Endothelial cell of umbilical vein (primary cell): ENCODE data around the gene CEP89. TPM values are rescaled to one million over a fixed set of nuclear protein-coding genes. Genes with fewer than 3 reads are reported as not detected.

Experiments used
- BruUV-seq: library from RNA; stranded (reverse); fragments of 400-500 nt; replicated peaks from 2 replicates; lab custom pipeline; 2021; lab: Mats Ljungman, UMichigan
- CTCF ChIA-PET: fragments of 300-600, 350-600 bp; sonication (Branson Sonifier 250); formaldehyde crosslinking; loops from one replicate; lab custom pipeline; 2021; ENCODE audit warnings: antibody characterized with exemption, inconsistent platforms; lab: Charles Lee
- POLR2A ChIA-PET: fragments of 300-600, 350-600 bp; sonication (Branson Sonifier 250); formaldehyde crosslinking; loops from one replicate; lab custom pipeline; 2021; ENCODE audit warnings: antibody characterized with exemption, inconsistent platforms; lab: Charles Lee
- DNase-seq: peaks from one replicate; pipeline ENCODE4 v3.0.0-alpha.2; 2011; ENCODE audit warnings: low read depth, low spot score
- FAIRE-seq: peaks from 2 replicates; lab custom pipeline; 2011; peaks lifted over from hg19 to GRCh38; lab: Jason Lieb, UNC
- H2AFZ ChIP-seq: 2 replicates; pipeline ENCODE4 v1.6.0; 2012; ENCODE audit warnings: low read depth, low read length, control low read depth, inconsistent platforms
- H3K27ac ChIP-seq: 2 replicates; pipeline ENCODE4 v1.5.1; 2011; ENCODE audit warnings: low read depth, mild to moderate bottlenecking, control low read depth, low read length, moderate library complexity; ENCODE audit not compliant: insufficient read depth
- H3K27me3 ChIP-seq, 2 experiments: 2 replicates each; pipeline versions ENCODE4 v1.6.0 to v1.6.1; 2011; ENCODE audit warnings: low read length in 2 of 2, mixed read lengths in 1 of 2; ENCODE audit not compliant: control insufficient read depth in 2 of 2, insufficient read depth in 2 of 2
- H3K36me3 ChIP-seq, 2 experiments: 2 replicates in 1 of 2; 3 replicates in 1 of 2; pipeline ENCODE4 v1.5.1; 2011; ENCODE audit warnings: low read length in 2 of 2, mild to moderate bottlenecking in 1 of 2, moderate library complexity in 1 of 2; ENCODE audit not compliant: control insufficient read depth in 2 of 2, insufficient read depth in 2 of 2; ENCODE audit errors: extremely low read depth in 1 of 2
- H3K4me1 ChIP-seq: 3 replicates; pipeline ENCODE4 v1.5.1; 2011; ENCODE audit warnings: mild to moderate bottlenecking, low read length; ENCODE audit not compliant: control insufficient read depth, insufficient read depth; ENCODE audit errors: extremely low read depth
- H3K4me2 ChIP-seq: 2 replicates; pipeline ENCODE4 v1.6.1; 2011; ENCODE audit warnings: low read length, control low read depth, mixed read lengths; ENCODE audit not compliant: insufficient read depth
- H3K4me3 ChIP-seq, 3 experiments: fragments of 200-600 bp in 1 of 3; sonication (generic), shearing (Covaris generic) in 1 of 3; replicated peaks in 1 of 3; 2 replicates each; pipeline ENCODE4 v1.5.1; 2011 to 2016; ENCODE audit warnings: control low read depth in 3 of 3, low read length in 3 of 3, mild to moderate bottlenecking in 2 of 3, inconsistent platforms in 1 of 3, low read depth in 1 of 3, moderate library complexity in 1 of 3; ENCODE audit not compliant: insufficient read depth in 1 of 3
- H3K79me2 ChIP-seq: 2 replicates; pipeline ENCODE4 v1.6.0; 2012; ENCODE audit warnings: low read length, inconsistent platforms; ENCODE audit not compliant: control insufficient read depth, insufficient read depth
- H3K9ac ChIP-seq: replicated peaks from 2 replicates; pipeline ENCODE3; 2011; ENCODE audit warnings: low read length, control low read depth; ENCODE audit not compliant: insufficient read depth; ENCODE audit errors: extremely low read depth
- H3K9me1 ChIP-seq: replicated peaks from 3 replicates; pipeline ENCODE4 v1.6.0; 2011; ENCODE audit warnings: mild to moderate bottlenecking, low read length; ENCODE audit not compliant: control insufficient read depth, insufficient read depth; ENCODE audit errors: extremely low read depth
- H3K9me3 ChIP-seq: replicated peaks from 2 replicates; pipeline ENCODE4 v1.5.1; 2012; ENCODE audit warnings: low read length, inconsistent platforms; ENCODE audit not compliant: control insufficient read depth, insufficient read depth
- H4K20me1 ChIP-seq: replicated peaks from 2 replicates; pipeline ENCODE3; 2011; ENCODE audit warnings: mild to moderate bottlenecking, low read length; ENCODE audit not compliant: control insufficient read depth, insufficient read depth; ENCODE audit errors: extremely low read depth
- EZH2 ChIP-seq: IDR thresholded peaks from 2 replicates; pipeline ENCODE4 v1.6.1; 2012; ENCODE audit warnings: borderline replicate concordance, low read depth, mild to moderate bottlenecking, moderate library complexity, low read length, inconsistent platforms; ENCODE audit not compliant: severe bottlenecking
- FOS ChIP-seq: IDR thresholded peaks from 2 replicates; pipeline ENCODE4 v1.6.1; 2011; ENCODE audit warnings: mild to moderate bottlenecking, low read length, moderate library complexity, borderline replicate concordance; ENCODE audit not compliant: insufficient read depth
- GATA2 ChIP-seq: IDR thresholded peaks from 2 replicates; pipeline ENCODE4 v1.7.0; 2011; ENCODE audit warnings: low read depth, mild to moderate bottlenecking, moderate library complexity, mixed read lengths, low read length; ENCODE audit not compliant: insufficient read length, insufficient read depth
- JUN ChIP-seq: IDR thresholded peaks from 2 replicates; pipeline ENCODE4 v1.6.1; 2011; ENCODE audit warnings: borderline replicate concordance, low read depth; ENCODE audit not compliant: insufficient read length, insufficient read depth
- MYC ChIP-seq: IDR thresholded peaks from one replicate; pipeline ENCODE4 v1.6.1; 2011; ENCODE audit warnings: mild to moderate bottlenecking, low read depth, low read length
- POLR2A ChIP-seq: IDR thresholded peaks from 2 replicates; pipeline ENCODE4 v1.6.1; 2012; ENCODE audit warnings: low read depth, mild to moderate bottlenecking, control low read depth, low read length
- POLR2AphosphoS5 ChIP-seq: IDR thresholded peaks from 2 replicates; pipeline ENCODE4 v1.6.1; 2012; ENCODE audit warnings: low read depth, mild to moderate bottlenecking, control low read depth, low read length, moderate library complexity; ENCODE audit not compliant: insufficient read depth
- dilution Hi-C: fragments of 300-500 bp; cut with MboI; formaldehyde crosslinking; loops from one replicate; pipeline ENCODE4 v1.15.0; 2019; ENCODE audit warnings: low sequenced_read_pairs; ENCODE audit not compliant: extremely low pct_ligation_motif_present
- intact Hi-C: fragments of 100-400 bp; cut with micrococcal nuclease; formaldehyde crosslinking; loops from one replicate; pipeline ENCODE4 v1.10.0; 2022
- polyA plus RNA-seq, 4 experiments: library from polyadenylated mRNA; depleted of rRNA in 3 of 4; stranded (reverse) in 3 of 4; unstranded in 1 of 4; fragments of >200 nt; gene quantifications; 2 replicates each; pipeline versions ENCODE4 v1.2.1 to v1.2.3, GENCODE V29; 2011 to 2012; ENCODE audit warnings: missing spikeins in 1 of 4
- total RNA-seq: library from RNA; stranded (reverse); gene quantifications from 2 replicates; pipeline ENCODE4 v1.2.3, GENCODE V29; 2021
- TF ChIP-seq, protein P1 (sequence below), 2 donors: IDR thresholded peaks; 1 replicate in 1 of 2; 2 replicates in 1 of 2; pipeline ENCODE4 v1.5.1; 2011; ENCODE audit warnings: low read length in 2 of 2, mild to moderate bottlenecking in 2 of 2, moderate library complexity in 2 of 2, control low read depth in 1 of 2, inconsistent platforms in 1 of 2, low read depth in 1 of 2; ENCODE audit not compliant: insufficient read depth in 1 of 2; ENCODE audit errors: extremely low read depth in 1 of 2
- TF ChIP-seq, protein P2 (sequence below): IDR thresholded peaks from 2 replicates; pipeline ENCODE4 v1.6.1; 2011; ENCODE audit not compliant: insufficient read depth, insufficient read length

CEP89 gene
- total and polyA plus RNA-seq, 2 donors (not counting 3 experiments of a cell fraction or from before 2014, with no cell fraction given) = 25.1 to 46.2 TPM

DNA sequence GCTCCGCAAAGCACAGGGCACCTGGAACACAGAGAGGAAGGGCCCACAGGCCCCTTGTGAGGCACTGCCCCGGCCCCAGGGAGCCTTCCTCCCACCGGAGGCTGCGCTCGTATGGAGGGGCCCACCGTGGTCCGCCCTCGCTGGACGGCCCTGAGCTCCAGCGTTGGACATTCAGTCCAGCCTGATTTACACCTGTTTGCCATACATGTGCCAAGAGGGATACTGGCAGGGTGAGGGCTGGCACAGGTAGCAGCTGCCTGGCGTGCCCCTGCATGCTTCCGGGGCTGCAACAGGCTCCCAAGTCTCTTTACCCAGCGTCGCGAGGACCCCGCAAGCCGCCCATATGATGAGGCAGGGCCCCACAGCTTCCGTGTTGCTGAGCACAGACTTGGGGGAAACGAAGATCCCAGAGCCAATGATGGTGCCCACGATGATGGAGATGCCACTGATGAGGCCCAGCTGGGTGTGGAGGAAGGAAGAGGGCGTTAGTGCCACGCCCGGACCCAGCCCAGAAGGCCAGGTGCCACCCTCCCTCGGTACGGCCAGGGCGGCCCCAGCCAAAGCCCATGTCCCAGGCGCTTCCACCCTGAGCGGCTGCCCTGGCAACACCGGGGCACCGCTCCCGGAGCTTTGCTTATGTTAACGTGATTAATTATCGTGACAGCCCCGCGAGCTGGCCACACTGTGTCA lies 107.3 kb downstream of the CEP89 start:
- BruUV-seq = no TSS peak
- no peak overlapping the region for H3K4me2 ChIP-seq
- no peak overlapping the region for H3K9ac ChIP-seq
- DNase-seq = no peak
- H3K4me1 ChIP-seq = no peaks in the 10 kb centered on the region
- no peaks in the 10 kb centered on the region for H4K20me1 ChIP-seq
- intact Hi-C loops = no loop called here
- ChIA-PET CTCF (interaction anchor here (1.5 kb wide), 1 partner anchor 8 kb away, joined by 5 read pairs; no protein-coding TSS in a partner anchor), POLR2A (no interaction called here)
- no peaks in the 10 kb centered on the region for H3K27me3 ChIP-seq
- H3K79me2 ChIP-seq = no peaks in the 10 kb centered on the region
- FAIRE-seq = no peak
- no peaks in the 10 kb centered on the region for H3K9me3 ChIP-seq
- H2AFZ ChIP-seq = no peak overlapping the region
- no peaks in the 10 kb centered on the region for H3K9me1 ChIP-seq
- H3K36me3 ChIP-seq = no peaks in the 10 kb centered on the region
- TF ChIP-seq, protein P1, sequence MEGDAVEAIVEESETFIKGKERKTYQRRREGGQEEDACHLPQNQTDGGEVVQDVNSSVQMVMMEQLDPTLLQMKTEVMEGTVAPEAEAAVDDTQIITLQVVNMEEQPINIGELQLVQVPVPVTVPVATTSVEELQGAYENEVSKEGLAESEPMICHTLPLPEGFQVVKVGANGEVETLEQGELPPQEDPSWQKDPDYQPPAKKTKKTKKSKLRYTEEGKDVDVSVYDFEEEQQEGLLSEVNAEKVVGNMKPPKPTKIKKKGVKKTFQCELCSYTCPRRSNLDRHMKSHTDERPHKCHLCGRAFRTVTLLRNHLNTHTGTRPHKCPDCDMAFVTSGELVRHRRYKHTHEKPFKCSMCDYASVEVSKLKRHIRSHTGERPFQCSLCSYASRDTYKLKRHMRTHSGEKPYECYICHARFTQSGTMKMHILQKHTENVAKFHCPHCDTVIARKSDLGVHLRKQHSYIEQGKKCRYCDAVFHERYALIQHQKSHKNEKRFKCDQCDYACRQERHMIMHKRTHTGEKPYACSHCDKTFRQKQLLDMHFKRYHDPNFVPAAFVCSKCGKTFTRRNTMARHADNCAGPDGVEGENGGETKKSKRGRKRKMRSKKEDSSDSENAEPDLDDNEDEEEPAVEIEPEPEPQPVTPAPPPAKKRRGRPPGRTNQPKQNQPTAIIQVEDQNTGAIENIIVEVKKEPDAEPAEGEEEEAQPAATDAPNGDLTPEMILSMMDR (IDR thresholded peaks at IDR 0.05; ENCODE audit: extremely low read depth in 1 of 2, insufficient read depth in 1 of 2, low read depth in 1 of 2, low read length in 2 of 2) = no peak
- TF ChIP-seq GATA2 = no peak
- H3K27ac ChIP-seq = no peak overlapping the region
- H3K4me3 ChIP-seq = no peak overlapping the region
- dilution Hi-C loops = no loop called here

DNA sequence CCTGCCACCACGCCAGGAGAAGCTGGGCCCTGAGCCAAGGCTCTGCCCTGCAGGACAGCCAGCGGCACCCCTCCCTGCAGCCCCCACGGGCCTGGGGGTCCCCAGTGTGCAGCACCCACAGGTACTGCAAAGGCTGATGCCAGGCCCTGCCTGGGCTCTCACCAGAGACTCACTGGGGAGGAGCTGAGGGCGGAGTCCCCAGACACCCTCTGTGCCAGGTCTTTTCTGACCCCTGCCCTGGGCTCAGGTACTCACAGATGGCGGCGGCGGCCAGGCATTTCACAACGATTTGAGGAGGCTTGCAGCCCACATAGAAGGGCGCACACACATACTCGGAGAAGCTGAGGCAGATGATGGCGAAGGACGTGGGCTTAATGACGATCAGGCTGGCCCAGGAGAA lies 107.9 kb downstream of the CEP89 start:
- intact Hi-C loops (no loop called here), dilution Hi-C loops (no loop called here)
- ChIA-PET CTCF (no interaction called here), POLR2A (no interaction called here)
- Histone ChIP-seq H3K4me1 (no peaks in the 10 kb centered on the region), H3K4me2 (no peak overlapping the region), H3K9ac (no peak overlapping the region), H3K36me3 (no peaks in the 10 kb centered on the region), H3K9me3 (no peaks in the 10 kb centered on the region), H2AFZ (no peak overlapping the region), H3K4me3 (no peak overlapping the region), H3K9me1 (no peaks in the 10 kb centered on the region), H3K27me3 (no peaks in the 10 kb centered on the region), H4K20me1 (no peaks in the 10 kb centered on the region), H3K79me2 (no peaks in the 10 kb centered on the region), H3K27ac (no peak overlapping the region)
- no peak for DNase-seq
- FAIRE-seq = no peak
- BruUV-seq = no TSS peak
- TF ChIP-seq JUN (no peak), POLR2A (no peak), POLR2AphosphoS5 (no peak), FOS (no peak), MYC (no peak), GATA2 (no peak), EZH2 (no peak)
- TF ChIP-seq, protein P1 (IDR thresholded peaks at IDR 0.05; ENCODE audit: extremely low read depth in 1 of 2, insufficient read depth in 1 of 2, low read depth in 1 of 2, low read length in 2 of 2) = no peak
- TF ChIP-seq, protein P2, sequence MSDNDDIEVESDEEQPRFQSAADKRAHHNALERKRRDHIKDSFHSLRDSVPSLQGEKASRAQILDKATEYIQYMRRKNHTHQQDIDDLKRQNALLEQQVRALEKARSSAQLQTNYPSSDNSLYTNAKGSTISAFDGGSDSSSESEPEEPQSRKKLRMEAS = no peak
